ENCODE results near the gene PTTG1IP.

The PTTG1IP gene

GRCh38 chr21:44850905-44851657, 22.4 kb downstream of the PTTG1IP start:
- no peak overlapping the region for H3K4me3 ChIP-seq (ENCODE audit: low read depth, low read length)
- no peak for TF ChIP-seq CTCF (IDR thresholded peaks at IDR 0.05; ENCODE audit: low read depth, low read length, missing control alignments)
- DNase-seq (ENCODE audit: low read depth), result no peak

DNA sequence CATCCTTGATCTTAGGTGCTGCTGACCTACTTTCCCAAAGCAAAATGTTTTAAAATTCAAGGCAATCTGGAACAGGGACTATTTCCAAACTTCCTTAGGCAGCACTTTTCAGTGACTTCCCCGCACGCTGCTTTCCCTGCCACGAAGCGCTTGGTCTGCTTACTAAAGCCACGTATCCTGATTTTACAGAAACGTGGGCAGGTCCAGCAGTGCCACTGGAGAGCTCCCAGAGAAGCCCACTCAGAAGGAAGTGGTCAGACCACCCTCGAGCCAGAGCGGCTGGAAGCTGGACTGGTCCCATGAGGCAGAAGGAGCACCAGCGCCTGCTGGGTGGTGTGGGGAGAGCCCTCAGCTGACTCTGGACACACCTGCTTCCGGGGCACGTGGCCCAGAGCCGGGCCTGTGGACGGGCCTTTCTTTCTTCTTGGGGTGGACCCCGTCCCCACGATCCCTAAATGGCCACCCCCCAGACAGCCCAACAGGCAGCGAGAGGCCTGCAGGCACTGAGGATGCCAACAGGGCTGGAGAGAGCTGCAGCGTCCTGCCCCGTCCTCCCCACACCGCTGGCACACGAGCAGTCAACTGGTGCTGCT, 23.2 kb downstream of the PTTG1IP start:
- no peak for DNase-seq (ENCODE audit: low read depth)
- TF ChIP-seq CTCF (IDR thresholded peaks at IDR 0.05; ENCODE audit: low read depth, low read length, missing control alignments), result no peak
- no peak overlapping the region for H3K4me3 ChIP-seq (ENCODE audit: low read depth, low read length)

GRCh38 chr21:44849616-44850130, 23.8 kb downstream of the PTTG1IP start:
- no peak overlapping the region for H3K4me3 ChIP-seq (ENCODE audit: low read depth, low read length)
- DNase-seq (ENCODE audit: low read depth), result no peak
- no peak for TF ChIP-seq CTCF (IDR thresholded peaks at IDR 0.05; ENCODE audit: low read depth, low read length, missing control alignments)

DNA sequence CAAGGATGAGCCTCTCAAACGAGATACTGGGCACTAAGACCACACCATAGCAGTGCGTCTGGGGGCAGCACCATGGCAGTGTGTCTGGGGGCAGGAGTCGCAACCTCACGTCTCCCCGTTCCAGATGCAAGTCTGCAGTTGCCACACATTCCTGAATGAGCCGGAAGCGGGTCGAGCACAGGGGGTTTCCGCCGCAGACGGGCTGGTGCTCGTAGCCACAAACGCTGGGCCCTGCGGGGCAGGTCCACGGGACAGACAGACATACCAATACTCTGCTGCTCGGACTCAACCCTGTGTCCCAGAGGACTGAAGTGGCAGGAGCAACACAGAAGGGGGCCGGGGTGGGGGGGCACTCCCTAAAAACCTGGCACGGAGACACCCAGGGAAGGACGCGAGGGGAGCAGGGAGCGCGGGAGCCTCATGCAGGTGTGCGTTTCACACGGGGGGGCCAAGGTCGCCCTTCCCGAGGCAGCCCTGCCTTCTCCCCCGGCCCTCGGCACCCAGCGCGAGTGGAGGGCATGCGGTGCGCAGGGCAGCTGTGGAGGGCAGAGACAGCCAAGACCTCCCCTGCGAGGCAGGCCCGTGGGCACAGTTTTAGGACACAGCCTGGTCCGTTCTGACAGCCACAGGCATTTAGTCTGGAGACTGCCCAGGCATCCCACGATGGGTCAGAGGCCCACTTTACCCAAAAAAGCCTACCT, 24.5 kb downstream of the PTTG1IP start:
- H3K4me3 ChIP-seq (ENCODE audit: low read depth, low read length), result no peak overlapping the region
- no peak for DNase-seq (ENCODE audit: low read depth)
- TF ChIP-seq CTCF (IDR thresholded peaks at IDR 0.05; ENCODE audit: low read depth, low read length, missing control alignments), result no peak

- DNase-seq (ENCODE audit: low read depth), result no peak
- no peak overlapping the region for H3K4me3 ChIP-seq (ENCODE audit: low read depth, low read length)
Observed at GRCh38 chr21:44847261-44848056, 26.0 kb downstream of the PTTG1IP start.

More at GRCh38 chr21:44847261-44848056, 26.0 kb downstream of the PTTG1IP start:
- TF ChIP-seq CTCF (IDR thresholded peaks at IDR 0.05; ENCODE audit: low read depth, low read length, missing control alignments), result no peak

All from GM12864 (cell line).